HG03060 (cell line): ENCODE results near the gene UBR7.

ENCODE experiments used
- ATAC-seq: cut with Tn5 transposase; IDR thresholded peaks from one replicate; pipeline ENCODE4 v1.9.1; 2021; ENCODE audit warnings: low read depth, moderate number of reproducible peaks; ENCODE audit not compliant: unreplicated experiment

The UBR7 gene

DNA sequence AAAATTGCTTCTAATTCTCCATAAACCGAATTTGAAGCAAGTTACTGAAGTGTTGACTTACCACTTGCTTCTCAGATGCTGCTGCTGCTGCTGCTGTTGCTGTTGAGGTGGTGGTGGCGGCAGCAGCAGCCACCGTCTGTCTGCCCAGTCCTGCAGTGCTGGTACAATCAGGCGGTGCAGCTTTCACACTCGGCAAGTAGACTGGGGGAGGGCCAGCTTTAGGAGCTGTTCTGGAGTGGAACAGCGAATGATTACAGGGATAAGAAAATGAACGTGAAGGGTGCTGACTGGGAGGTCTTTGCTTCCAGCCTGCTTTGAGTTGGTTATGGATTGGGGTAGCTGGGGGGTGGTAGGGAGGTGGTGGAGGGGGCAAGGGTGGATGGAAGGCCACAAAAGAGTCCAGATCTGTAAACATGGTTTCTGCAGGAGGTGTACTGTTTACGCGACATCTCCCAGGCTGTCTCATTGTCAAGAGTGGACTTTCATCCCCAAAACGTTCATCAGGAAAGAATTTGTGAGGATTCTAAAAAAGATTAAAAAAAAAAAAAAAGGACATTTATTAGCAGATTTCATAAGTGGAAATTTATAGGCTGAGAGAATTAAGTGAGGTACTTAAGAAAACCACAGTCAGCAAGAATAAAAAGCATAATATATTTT is 38.8 kb downstream of the UBR7 start:
- ATAC-seq, result no peak

DNA sequence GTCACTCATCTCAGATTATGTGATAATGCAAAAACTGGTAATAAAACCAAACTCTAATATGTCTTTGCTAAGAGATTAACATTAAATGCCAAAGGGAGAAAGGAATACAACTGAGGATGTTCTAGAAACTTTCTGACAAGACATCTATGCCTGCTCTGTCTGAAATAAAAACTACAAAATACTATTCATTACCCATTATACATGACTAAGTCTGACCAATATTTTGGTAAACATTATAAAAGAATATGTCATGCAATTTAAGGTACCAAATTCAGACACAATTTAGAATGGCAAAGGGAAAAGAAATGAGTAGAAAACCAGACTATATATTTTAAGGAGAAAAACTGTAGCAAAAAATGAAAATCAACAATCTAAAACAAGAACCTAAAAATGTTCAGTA is 39.5 kb downstream of the UBR7 start:
- ATAC-seq, result no peak

DNA sequence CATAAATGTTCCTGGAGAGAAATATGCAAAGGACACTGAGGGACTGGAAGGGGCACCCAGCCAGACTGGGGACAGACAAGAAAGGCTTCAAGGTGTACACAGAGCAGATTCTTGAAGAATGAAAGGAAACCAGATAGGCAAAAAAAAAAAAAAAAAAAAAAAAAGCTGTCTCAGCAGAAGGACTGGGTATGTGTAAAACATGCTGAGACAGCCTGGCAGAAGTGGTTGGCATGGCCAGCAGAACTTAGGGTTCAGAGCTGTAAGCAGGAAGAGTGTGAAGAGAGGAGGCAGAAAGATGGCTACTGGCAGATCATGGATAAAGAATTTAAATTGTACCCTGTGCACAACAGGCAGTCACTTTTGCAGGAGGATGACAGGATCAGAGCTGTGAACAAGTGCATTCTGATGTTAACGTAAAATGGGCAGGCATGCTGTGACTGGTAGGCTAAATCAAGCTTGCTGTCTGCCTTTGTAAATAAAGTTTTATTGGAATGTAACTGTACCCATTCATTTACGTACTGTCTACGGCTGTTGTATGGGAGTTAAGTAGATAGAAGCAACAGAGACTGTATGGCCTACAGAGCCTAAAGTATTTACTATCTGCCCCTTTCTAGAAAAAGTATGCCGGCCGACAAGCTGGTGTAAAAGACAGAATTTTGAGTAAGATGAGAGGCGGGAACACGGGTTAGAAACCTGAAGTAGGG is 42.2 kb downstream of the UBR7 start:
- no peak for ATAC-seq

DNA sequence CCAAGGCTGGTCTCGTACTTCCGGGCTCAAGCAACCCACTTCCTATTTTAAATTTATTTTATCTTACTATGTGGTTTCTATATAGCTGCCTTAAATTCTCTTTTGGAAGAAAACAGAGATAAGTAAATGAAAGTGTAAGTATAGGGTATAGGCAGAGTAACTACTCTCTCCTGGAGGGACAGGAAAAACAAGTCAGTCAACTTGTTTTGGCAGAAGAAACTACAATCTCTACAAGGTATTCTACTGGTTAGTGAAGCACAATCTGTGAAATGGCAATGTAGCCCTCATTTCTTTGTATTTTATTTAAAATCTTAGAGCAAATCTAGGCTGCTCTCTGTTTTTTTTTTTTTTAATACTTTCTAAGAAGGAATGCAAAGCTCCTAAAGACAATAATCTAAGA is 55.4 kb downstream of the UBR7 start:
- ATAC-seq, result no peak

DNA sequence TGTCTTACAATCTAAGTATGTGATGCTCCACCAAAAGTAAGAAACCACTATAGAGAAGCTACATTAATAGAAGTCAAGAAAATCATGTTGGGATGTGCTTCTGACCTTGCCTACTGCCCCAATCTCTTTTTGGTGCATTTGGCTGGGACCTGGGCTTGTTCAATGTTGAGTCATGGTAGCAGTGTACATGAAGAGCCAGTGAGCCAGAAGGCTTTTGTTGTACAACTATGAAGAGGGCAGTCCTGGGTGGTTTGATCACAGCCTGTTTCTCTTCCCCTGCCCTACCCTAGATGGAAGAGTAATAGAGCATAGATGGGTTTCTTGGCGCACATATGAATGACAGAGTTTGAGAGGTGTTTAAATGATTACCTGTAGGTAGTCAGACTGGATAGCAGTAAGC is 56.4 kb downstream of the UBR7 start:
- no peak for ATAC-seq

DNA sequence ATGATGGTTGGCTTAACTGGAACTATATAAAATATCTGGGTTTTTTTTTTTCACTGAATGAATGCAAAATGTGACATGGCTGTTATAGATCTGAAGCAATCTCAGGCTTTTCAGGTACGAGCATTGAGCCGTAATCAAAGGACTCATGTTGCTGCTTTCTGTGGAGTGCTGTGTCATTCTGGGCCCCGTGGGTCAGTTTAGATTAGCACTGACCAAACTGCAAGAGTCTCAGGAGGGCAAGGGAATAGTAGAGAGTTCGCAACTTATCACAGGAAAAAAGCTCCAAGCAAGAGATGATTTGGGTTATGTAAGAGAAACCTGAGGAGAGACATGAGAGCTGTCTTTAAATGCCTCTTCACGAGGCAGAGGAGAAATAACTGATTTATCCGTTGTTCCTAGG is 59.1 kb downstream of the UBR7 start:
- ATAC-seq, result no peak

DNA sequence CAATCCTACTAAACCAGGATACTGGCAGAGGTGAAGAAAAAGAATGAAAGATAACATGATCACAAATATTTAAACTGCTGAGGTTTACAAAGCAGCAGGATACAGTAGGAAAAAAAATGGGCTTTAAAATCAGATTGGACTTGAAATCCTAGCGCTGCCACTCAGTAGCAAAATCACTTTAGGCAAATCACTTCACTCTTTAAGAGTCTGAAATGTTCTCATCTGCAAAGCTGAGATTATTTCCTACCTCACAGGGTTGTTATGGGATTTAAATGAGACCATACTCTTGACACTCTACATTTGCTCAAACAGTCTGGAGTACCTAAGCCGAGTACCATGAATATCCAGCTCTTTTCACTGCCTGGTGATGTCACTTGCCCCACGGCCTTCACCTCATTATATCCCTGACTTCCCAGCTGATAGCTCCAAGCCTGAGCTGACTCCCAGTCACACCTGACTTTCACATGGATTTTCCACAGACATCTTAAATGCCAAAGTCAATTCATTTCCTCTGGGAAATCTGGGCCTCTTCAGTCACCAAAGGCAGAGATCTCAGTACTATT is 60.2 kb downstream of the UBR7 start:
- ATAC-seq, result no peak

DNA sequence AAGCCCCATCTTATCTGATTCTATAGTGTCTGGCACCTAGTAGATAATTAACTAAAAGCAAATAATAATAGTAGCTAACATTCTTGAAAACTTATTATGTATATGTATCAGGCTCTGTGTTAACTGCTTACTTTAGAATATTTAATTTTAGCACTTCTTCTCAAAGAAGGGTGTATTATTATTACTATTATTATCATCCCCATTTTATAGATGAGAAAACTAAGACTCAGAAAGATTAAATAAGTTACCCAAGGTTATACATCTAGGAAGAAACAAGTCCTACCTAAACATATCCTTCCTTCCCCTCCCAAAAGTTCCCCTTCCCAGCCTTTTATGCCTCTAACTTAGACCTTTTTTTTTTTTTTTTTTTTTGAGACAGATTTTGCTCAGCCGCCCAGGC is 61.4 kb downstream of the UBR7 start:
- ATAC-seq, result no peak

DNA sequence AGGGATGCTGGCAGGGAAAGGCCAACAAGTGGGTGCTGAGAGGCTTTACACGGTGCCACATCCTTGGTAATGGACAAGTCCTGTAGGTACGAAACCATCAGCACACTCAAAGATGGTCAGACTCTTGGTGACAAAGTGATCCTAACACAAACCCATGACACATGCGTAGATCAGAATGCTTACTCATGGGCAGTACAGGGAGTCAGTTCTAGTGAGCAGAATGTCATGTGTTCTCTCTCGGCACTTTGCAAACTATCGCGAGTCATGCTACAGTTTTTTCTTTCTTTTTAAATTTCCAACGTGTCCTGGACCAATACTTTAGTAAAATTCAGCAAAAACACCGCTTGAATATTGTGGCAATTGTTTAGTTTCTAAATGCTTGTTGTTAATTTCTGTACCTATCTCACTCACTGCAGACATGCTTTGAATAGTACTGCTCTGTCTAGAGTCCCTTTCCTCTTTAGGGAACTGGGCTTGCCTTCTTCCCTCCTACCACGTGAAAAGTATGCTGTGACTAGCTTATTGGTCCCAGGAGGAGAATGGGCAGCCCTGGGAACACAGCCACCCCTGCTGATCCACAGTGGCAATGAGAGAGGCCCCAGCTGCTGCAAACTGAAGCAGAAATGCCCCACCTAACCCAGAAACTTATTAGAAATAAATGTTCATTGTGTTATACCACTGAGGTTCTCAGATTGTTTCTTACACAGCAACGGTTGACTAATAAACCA is 62.4 kb downstream of the UBR7 start:
- ATAC-seq, result no peak

DNA sequence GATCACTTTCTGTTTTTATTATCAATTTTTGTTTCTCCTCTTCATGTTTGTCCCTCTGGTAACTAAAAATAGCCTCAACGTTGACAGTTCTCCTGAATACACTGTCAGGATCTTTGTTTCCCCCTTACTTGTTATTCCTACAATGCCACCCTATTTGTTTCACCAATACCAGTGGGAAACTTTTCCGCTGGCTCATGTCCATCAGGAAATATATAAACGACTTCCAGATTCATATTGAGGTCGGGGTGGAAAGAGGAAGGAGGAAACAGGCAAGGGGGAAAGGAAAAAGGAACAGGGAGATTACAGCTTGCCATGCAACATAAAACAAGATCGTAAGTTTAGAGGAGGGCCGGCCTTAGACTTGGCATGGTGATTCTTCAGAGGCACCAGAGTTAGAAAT is 64.1 kb downstream of the UBR7 start:
- no peak for ATAC-seq

DNA sequence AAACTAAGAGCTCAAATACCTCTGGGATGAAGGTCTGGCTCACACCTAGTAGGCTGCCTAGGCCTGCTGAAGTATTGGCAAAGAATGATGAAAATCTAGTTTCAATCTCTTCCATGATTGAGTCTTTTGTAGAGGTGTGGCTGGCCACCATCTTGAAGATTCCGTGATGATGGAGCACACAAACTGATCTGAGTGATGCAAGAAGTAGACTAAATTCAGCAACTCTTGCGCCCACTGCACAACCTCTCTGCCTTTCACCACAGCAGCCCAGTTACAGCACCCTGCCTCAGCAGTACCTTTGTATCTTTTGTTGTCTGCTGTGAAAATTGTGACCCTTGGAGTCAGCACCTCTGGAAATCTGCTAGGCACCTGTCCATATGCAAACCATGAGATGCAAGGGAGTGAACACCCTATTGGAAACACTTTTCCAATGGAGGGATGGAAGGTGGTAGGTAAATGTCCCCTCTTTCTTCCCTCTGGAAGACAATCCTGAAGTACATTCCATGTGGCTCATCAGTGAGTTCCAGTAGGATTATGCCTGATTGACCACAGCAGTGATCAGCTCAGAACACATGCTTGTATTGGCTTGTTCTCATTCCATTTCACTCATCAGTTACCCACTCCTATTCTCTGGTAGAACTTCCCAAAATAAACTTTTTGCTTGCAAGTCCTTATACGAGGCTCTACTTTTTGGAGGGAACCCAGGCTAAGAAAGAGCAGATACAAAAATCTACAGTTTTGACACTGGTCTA is 67.2 kb downstream of the UBR7 start:
- no peak for ATAC-seq

DNA sequence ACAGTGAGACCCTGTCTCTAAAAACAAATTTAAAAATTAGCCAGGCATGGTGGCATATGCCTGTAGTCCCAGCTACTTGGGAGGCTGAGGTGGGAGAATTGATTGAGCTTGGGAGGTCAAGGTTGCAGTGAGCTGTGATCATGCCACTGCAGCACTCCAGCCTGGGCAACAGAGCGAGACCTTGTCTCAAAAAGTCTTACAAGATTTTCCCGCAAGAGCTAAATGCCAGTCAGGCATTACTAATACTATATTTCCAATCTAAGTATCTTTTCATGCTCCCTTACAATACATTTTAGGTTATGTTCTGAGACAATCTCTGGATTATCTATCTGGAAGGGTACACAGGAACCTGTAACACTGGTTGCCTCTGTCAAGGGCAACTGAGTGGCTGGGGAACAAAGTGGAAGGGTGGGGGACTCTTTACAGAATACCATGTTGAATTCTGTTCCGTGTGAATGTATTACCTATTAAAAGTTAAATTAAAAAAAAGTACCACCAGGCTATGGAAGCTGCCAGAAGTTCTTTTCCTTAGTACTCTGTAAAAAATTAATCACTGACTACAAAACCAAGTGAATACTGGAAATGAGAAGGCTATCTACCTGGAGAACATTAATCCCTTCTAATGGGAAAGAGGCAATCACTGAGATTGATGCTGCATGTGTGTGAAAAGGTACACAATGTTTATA is 69.1 kb downstream of the UBR7 start:
- ATAC-seq, result no peak
